Mucosa of rectum (tissue), 2 donors: ENCODE data around the gene ICOSLG.
"Not testable (repeated sequence)": the region's sequence is repeated elsewhere in the genome, so short reads cannot be mapped to it uniquely, and the experiment has no call there.

Experiments
- H3K27ac ChIP-seq, 2 donors: one replicate each; pipeline ENCODE4 v1.7.0; 2013; ENCODE audit warnings: inconsistent platforms in 2 of 2, low read depth in 2 of 2, low read length in 2 of 2
- H3K27me3 ChIP-seq, 2 donors: one replicate each; pipeline ENCODE4 v1.7.0; 2013; ENCODE audit warnings: low read length in 2 of 2; ENCODE audit not compliant: control insufficient read depth in 2 of 2, insufficient read depth in 2 of 2
- H3K36me3 ChIP-seq, 2 donors: one replicate each; pipeline ENCODE4 v1.7.0; 2013; ENCODE audit warnings: low read length in 2 of 2; ENCODE audit not compliant: control insufficient read depth in 2 of 2, insufficient read depth in 2 of 2
- H3K4me1 ChIP-seq, 2 donors: one replicate each; pipeline ENCODE4 v1.7.0; 2013; ENCODE audit warnings: low read length in 2 of 2, mild to moderate bottlenecking in 1 of 2; ENCODE audit not compliant: control insufficient read depth in 2 of 2, insufficient read depth in 2 of 2
- H3K4me3 ChIP-seq, 2 donors: one replicate each; pipeline ENCODE4 v1.7.0; 2013; ENCODE audit warnings: low read length in 2 of 2
- H3K9ac ChIP-seq, 2 donors: one replicate each; pipeline ENCODE4 v1.7.0; 2013; ENCODE audit warnings: low read length in 2 of 2, low read depth in 1 of 2, mild to moderate bottlenecking in 1 of 2
- H3K9me3 ChIP-seq, 2 donors: one replicate each; pipeline ENCODE4 v1.7.0; 2013; ENCODE audit warnings: low read length in 2 of 2; ENCODE audit not compliant: control insufficient read depth in 2 of 2
- donor health status: healthy.
- donor health status: Normal muscosa, but diverticular disease.

ICOSLG gene

GRCh38 chr21:44223334-44223733, 17.4 kb downstream of the ICOSLG start:
- H3K27ac ChIP-seq, H3K9me3 ChIP-seq, H3K36me3 ChIP-seq, H3K4me1 ChIP-seq, H3K27me3 ChIP-seq, H3K4me3 ChIP-seq, H3K9ac ChIP-seq: not testable (repeated sequence)

- not testable (repeated sequence) for H3K9me3 ChIP-seq, H3K27me3 ChIP-seq, H3K4me3 ChIP-seq, H3K9ac ChIP-seq, H3K4me1 ChIP-seq, H3K36me3 ChIP-seq, H3K27ac ChIP-seq
Observed at GRCh38 chr21:44220674-44221073, 20.1 kb downstream of the ICOSLG start.

- H3K36me3 ChIP-seq, H3K9ac ChIP-seq, H3K9me3 ChIP-seq, H3K27ac ChIP-seq, H3K4me1 ChIP-seq, H3K4me3 ChIP-seq, H3K27me3 ChIP-seq: not testable (repeated sequence)
Observed at GRCh38 chr21:44218461-44218860, 22.3 kb downstream of the ICOSLG start.

GRCh38 chr21:44211978-44212377, 28.8 kb downstream of the ICOSLG start:
- H3K9ac ChIP-seq, H3K36me3 ChIP-seq, H3K27ac ChIP-seq, H3K4me3 ChIP-seq, H3K9me3 ChIP-seq, H3K4me1 ChIP-seq, H3K27me3 ChIP-seq: not testable (repeated sequence)

GRCh38 chr21:44211574-44211973, 29.2 kb downstream of the ICOSLG start:
- not testable (repeated sequence) for H3K27ac ChIP-seq, H3K9me3 ChIP-seq, H3K27me3 ChIP-seq, H3K4me3 ChIP-seq, H3K4me1 ChIP-seq, H3K36me3 ChIP-seq, H3K9ac ChIP-seq

- H3K27ac ChIP-seq, H3K9me3 ChIP-seq, H3K36me3 ChIP-seq, H3K4me1 ChIP-seq, H3K9ac ChIP-seq, H3K27me3 ChIP-seq, H3K4me3 ChIP-seq: not testable (repeated sequence)
Observed at GRCh38 chr21:44207860-44208646, 32.7 kb downstream of the ICOSLG start.

GRCh38 chr21:44206698-44207676, 33.8 kb downstream of the ICOSLG start:
- not testable (repeated sequence) for H3K36me3 ChIP-seq, H3K27me3 ChIP-seq, H3K9me3 ChIP-seq, H3K9ac ChIP-seq, H3K4me3 ChIP-seq, H3K4me1 ChIP-seq, H3K27ac ChIP-seq

- not testable (repeated sequence) for H3K27ac ChIP-seq, H3K36me3 ChIP-seq, H3K4me1 ChIP-seq, H3K9me3 ChIP-seq, H3K27me3 ChIP-seq, H3K4me3 ChIP-seq, H3K9ac ChIP-seq
Observed at GRCh38 chr21:44206187-44206586, 34.6 kb downstream of the ICOSLG start.

- H3K4me1 ChIP-seq, H3K27ac ChIP-seq, H3K4me3 ChIP-seq, H3K9me3 ChIP-seq, H3K36me3 ChIP-seq, H3K27me3 ChIP-seq, H3K9ac ChIP-seq: not testable (repeated sequence)
Observed at GRCh38 chr21:44202590-44203299, 38.0 kb downstream of the ICOSLG start.

GRCh38 chr21:44199997-44200396, 40.7 kb downstream of the ICOSLG start:
- H3K9me3 ChIP-seq, H3K4me1 ChIP-seq: not testable (repeated sequence)

More at GRCh38 chr21:44199997-44200396, 40.7 kb downstream of the ICOSLG start:
- H3K36me3 ChIP-seq, H3K9ac ChIP-seq, H3K27ac ChIP-seq, H3K27me3 ChIP-seq, H3K4me3 ChIP-seq: not testable (repeated sequence)
